Keratinocyte (primary cell): ENCODE results near the gene ARRDC3.

Experiments
- EZH2 ChIP-seq: IDR thresholded peaks from one replicate; pipeline ENCODE4 v1.6.1; 2012; ENCODE audit warnings: inconsistent platforms, mild to moderate bottlenecking, low read length, moderate library complexity
- TF ChIP-seq, protein P1 (sequence below), 3 experiments: IDR thresholded peaks in 1 of 3; conservative IDR thresholded peaks in 1 of 3; optimal IDR thresholded peaks in 1 of 3; 2 replicates in 2 of 3; 3 replicates in 1 of 3; pipeline versions ENCODE3 to v1.5.1; 2011; ENCODE audit warnings: low read length in 3 of 3, mild to moderate bottlenecking in 3 of 3, moderate library complexity in 2 of 3, control low read depth in 1 of 3, inconsistent platforms in 1 of 3; ENCODE audit not compliant: insufficient read depth in 2 of 3; ENCODE audit errors: extremely low read depth in 1 of 3

DNA sequence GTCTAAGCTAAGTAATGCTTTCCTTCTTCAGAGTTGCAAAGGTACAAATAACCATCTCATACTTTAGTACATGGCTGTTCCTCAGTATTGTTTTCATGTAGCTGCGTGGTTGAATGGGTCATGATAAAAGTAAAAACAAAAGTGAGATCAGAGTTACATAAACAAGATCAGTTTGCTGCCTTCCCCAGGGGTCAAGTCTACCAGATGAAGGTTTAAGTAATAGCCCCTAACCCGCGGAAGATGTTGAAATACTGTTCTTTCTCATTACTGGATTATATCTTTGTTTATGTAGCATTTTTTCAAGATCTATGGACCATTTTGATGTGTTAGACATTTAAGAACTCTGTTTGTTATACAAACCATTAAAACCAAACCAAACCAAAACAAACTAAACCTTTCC lies 34.1 kb upstream of the ARRDC3 start:
- TF ChIP-seq, protein P1, sequence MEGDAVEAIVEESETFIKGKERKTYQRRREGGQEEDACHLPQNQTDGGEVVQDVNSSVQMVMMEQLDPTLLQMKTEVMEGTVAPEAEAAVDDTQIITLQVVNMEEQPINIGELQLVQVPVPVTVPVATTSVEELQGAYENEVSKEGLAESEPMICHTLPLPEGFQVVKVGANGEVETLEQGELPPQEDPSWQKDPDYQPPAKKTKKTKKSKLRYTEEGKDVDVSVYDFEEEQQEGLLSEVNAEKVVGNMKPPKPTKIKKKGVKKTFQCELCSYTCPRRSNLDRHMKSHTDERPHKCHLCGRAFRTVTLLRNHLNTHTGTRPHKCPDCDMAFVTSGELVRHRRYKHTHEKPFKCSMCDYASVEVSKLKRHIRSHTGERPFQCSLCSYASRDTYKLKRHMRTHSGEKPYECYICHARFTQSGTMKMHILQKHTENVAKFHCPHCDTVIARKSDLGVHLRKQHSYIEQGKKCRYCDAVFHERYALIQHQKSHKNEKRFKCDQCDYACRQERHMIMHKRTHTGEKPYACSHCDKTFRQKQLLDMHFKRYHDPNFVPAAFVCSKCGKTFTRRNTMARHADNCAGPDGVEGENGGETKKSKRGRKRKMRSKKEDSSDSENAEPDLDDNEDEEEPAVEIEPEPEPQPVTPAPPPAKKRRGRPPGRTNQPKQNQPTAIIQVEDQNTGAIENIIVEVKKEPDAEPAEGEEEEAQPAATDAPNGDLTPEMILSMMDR (optimal IDR thresholded peaks at IDR 0.05 in 1 of 3, IDR thresholded peaks at IDR 0.05 in 1 of 3, conservative IDR thresholded peaks at IDR 0.05 in 1 of 3; ENCODE audit: extremely low read depth in 1 of 3, insufficient read depth in 2 of 3, low read length in 3 of 3) = no peak
- TF ChIP-seq EZH2 = no peak
